BLaER1 treated with 17β-estradiol and CSF1 and Interleukin-3, amounts not matched to agents 10 nM and 100 nM (cell line): ENCODE results near the gene SH3BP5.

Experiments used
- H3K27ac ChIP-seq, 11 experiments: shearing (Covaris generic); formaldehyde crosslinking; 2 replicates each; pipeline ENCODE4 v1.8.1; 2022
- H3K27me3 ChIP-seq, 11 experiments: shearing (Covaris generic); formaldehyde crosslinking; 2 replicates each; pipeline ENCODE4 v1.8.1; 2022
- H3K36me3 ChIP-seq, 11 experiments: shearing (Covaris generic); formaldehyde crosslinking; 2 replicates each; pipeline ENCODE4 v1.8.1; 2022
- H3K4me1 ChIP-seq, 10 experiments: shearing (Covaris generic); formaldehyde crosslinking; 2 replicates each; pipeline ENCODE4 v1.8.1; 2022
- H3K4me2 ChIP-seq, 11 experiments: shearing (Covaris generic); formaldehyde crosslinking; 2 replicates each; pipeline ENCODE4 v1.8.1; 2022
- H3K4me3 ChIP-seq, 10 experiments: shearing (Covaris generic); formaldehyde crosslinking; 2 replicates each; pipeline ENCODE4 v1.8.1; 2022
- H3K9ac ChIP-seq, 11 experiments: shearing (Covaris generic); formaldehyde crosslinking; 2 replicates each; pipeline ENCODE4 v1.8.1; 2022
- H3K9me3 ChIP-seq, 11 experiments: shearing (Covaris generic); formaldehyde crosslinking; replicated peaks in 1 of 11; 2 replicates each; pipeline ENCODE4 v1.8.1; 2022
- H4K20me1 ChIP-seq, 11 experiments: shearing (Covaris generic); formaldehyde crosslinking; 2 replicates each; pipeline ENCODE4 v1.8.1; 2022
- Cebpa-rat ChIP-seq, 11 experiments: shearing (Covaris generic); IDR thresholded peaks; 2 replicates each; pipeline ENCODE4 v1.8.1; 2022

Gene SH3BP5

DNA sequence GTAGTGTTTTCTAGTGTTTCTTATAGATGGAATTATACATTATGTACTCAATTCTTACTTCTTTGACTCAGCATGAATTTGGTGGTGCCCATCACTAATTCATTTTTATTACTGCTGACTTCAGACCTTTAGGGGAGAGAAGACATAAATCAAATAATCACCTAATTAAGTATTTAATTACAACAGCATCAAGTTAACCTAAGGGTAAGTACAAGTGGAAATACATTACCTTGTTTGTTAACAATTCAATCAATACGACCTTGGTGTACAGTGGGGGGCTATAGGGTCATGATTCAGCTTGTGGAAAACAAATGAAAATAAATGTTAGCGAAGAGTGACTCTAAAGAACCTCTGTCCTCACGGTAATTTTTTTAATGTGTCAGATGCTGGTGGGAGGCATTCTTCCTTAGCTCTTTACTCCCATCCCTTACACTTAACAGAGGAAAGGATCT lies 126.9 kb downstream of the SH3BP5 start:
- H3K9me3 ChIP-seq, result no peaks in the 10 kb centered on the region
- peak overlapping the region; percentile 83 to 99 (median 94); a peak in 21 of 22 replicates for H3K9ac ChIP-seq
- peak overlapping the region; percentile 42 to 97 (median 91); a peak in 18 of 22 replicates for H3K27ac ChIP-seq
- H4K20me1 ChIP-seq, result peaks cover 22 to 43% (median 37%) of the 10 kb centered on the region in 11 experiments; a peak in 20 of 22 replicates
- TF ChIP-seq Cebpa-rat (IDR thresholded peaks at IDR 0.05), result no peak
- peak overlapping the region; percentile 72 to 96 (median 90) for H3K4me3 ChIP-seq
- no peaks in the 10 kb centered on the region for H3K27me3 ChIP-seq
- H3K4me1 ChIP-seq, result peaks cover 17 to 31% (median 22%) of the 10 kb centered on the region in 10 experiments
- H3K36me3 ChIP-seq, result peaks cover 8 to 21% (median 11%) of the 10 kb centered on the region in 11 experiments; a peak in 21 of 22 replicates
- peak overlapping the region; percentile 71 to 94 (median 83) for H3K4me2 ChIP-seq
